Liver (tissue), 9 donors: ENCODE measurements around the gene TMEM163. TPM values are rescaled to one million over a fixed set of nuclear protein-coding genes. Genes with fewer than 3 reads are reported as not detected.

Experiments
- DNase-seq: peaks from one replicate; pipeline ENCODE4 v3.0.0-alpha.2; 2017; ENCODE audit warnings: low spot score
- H3K27ac ChIP-seq, 2 donors: one replicate each; pipeline ENCODE4 v1.7.0; 2013; ENCODE audit warnings: inconsistent platforms in 2 of 2, low read length in 2 of 2, control low read depth in 1 of 2, low read depth in 1 of 2, mild to moderate bottlenecking in 1 of 2
- H3K27me3 ChIP-seq, 4 donors: one replicate each; pipeline versions ENCODE4 v1.6.1 to v1.7.0; 2013; ENCODE audit warnings: low read length in 3 of 4, inconsistent platforms in 1 of 4, mild to moderate bottlenecking in 1 of 4, moderate library complexity in 1 of 4; ENCODE audit not compliant: control insufficient read depth in 4 of 4, insufficient read depth in 4 of 4
- H3K36me3 ChIP-seq, 4 donors: one replicate each; pipeline versions ENCODE4 v1.6.1 to v1.7.0; 2013; ENCODE audit warnings: low read length in 3 of 4, mild to moderate bottlenecking in 3 of 4, low read depth in 1 of 4, moderate library complexity in 1 of 4; ENCODE audit not compliant: control insufficient read depth in 4 of 4, insufficient read depth in 3 of 4
- H3K4me1 ChIP-seq, 4 donors: one replicate each; pipeline versions ENCODE4 v1.6.1 to v1.7.0; 2013; ENCODE audit warnings: low read length in 3 of 4, mild to moderate bottlenecking in 3 of 4, moderate library complexity in 1 of 4; ENCODE audit not compliant: control insufficient read depth in 4 of 4, insufficient read depth in 4 of 4
- H3K4me3 ChIP-seq, 3 donors: one replicate each; pipeline versions ENCODE4 v1.6.1 to v1.7.0; 2013; ENCODE audit warnings: low read length in 3 of 3, control low read depth in 1 of 3, low read depth in 1 of 3, mild to moderate bottlenecking in 1 of 3
- H3K9ac ChIP-seq, 2 donors: one replicate each; pipeline ENCODE4 v1.7.0; 2013; ENCODE audit warnings: low read length in 2 of 2, mild to moderate bottlenecking in 2 of 2, moderate library complexity in 2 of 2, control low read depth in 1 of 2, low read depth in 1 of 2
- H3K9me3 ChIP-seq, 4 donors: one replicate each; pipeline versions ENCODE4 v1.6.1 to v1.7.0; 2013; ENCODE audit warnings: low read length in 3 of 4; ENCODE audit not compliant: control insufficient read depth in 4 of 4
- EGR1 ChIP-seq, 2 donors: IDR thresholded peaks; 2 replicates each; pipeline ENCODE4 v1.6.1; 2016 to 2018; ENCODE audit warnings: antibody characterized with exemption in 2 of 2, low read depth in 2 of 2
- FOXA1 ChIP-seq: IDR thresholded peaks from 2 replicates; pipeline ENCODE4 v1.6.1; 2016; ENCODE audit warnings: antibody characterized with exemption
- FOXA2 ChIP-seq: IDR thresholded peaks from 2 replicates; pipeline ENCODE4 v1.6.1; 2016; ENCODE audit warnings: antibody characterized with exemption
- GABPA ChIP-seq, 2 donors: IDR thresholded peaks in 1 of 2; conservative IDR thresholded peaks in 1 of 2; 2 replicates each; pipeline ENCODE4 v1.6.1; 2016; ENCODE audit warnings: antibody characterized with exemption in 2 of 2, mild to moderate bottlenecking in 1 of 2, moderate library complexity in 1 of 2
- HNF4A ChIP-seq, 2 donors: conservative IDR thresholded peaks; 2 replicates each; pipeline ENCODE4 v1.6.1; 2016; ENCODE audit warnings: antibody characterized with exemption in 2 of 2, mild to moderate bottlenecking in 2 of 2
- HNF4G ChIP-seq: IDR thresholded peaks from 2 replicates; pipeline ENCODE4 v1.6.1; 2016; ENCODE audit warnings: antibody characterized with exemption
- JUND ChIP-seq, 2 donors: IDR thresholded peaks; 2 replicates each; pipeline ENCODE4 v1.6.1; 2016; ENCODE audit warnings: antibody characterized with exemption in 2 of 2
- NR2F2 ChIP-seq: IDR thresholded peaks from 2 replicates; pipeline ENCODE4 v1.6.1; 2016; ENCODE audit warnings: antibody characterized with exemption
- RAD21 ChIP-seq, 2 donors: IDR thresholded peaks; 2 replicates each; pipeline ENCODE4 v1.6.1; 2016; ENCODE audit warnings: antibody characterized with exemption in 2 of 2, mild to moderate bottlenecking in 2 of 2
- RXRA ChIP-seq, 2 donors: IDR thresholded peaks; 2 replicates each; pipeline ENCODE4 v1.6.1; 2017 to 2018; ENCODE audit warnings: antibody characterized with exemption in 2 of 2, mild to moderate bottlenecking in 1 of 2
- SP1 ChIP-seq: IDR thresholded peaks from 2 replicates; pipeline ENCODE4 v1.6.1; 2018; ENCODE audit warnings: antibody characterized with exemption, mild to moderate bottlenecking
- TAF1 ChIP-seq: conservative IDR thresholded peaks from 2 replicates; pipeline ENCODE4 v1.6.1; 2016; ENCODE audit warnings: antibody characterized with exemption, mild to moderate bottlenecking
- YY1 ChIP-seq: IDR thresholded peaks from 2 replicates; pipeline ENCODE4 v1.6.1; 2016; ENCODE audit warnings: antibody characterized with exemption, mild to moderate bottlenecking
- WGBS: extraction: QIAGEN DNeasy Blood & Tissue Kit; methylation state at CpG from one replicate; pipeline ENCODE4 v1.1.7; 2013; 5-methylcytosine and 5-hydroxymethylcytosine counted together
- polyA plus RNA-seq, 2 donors: library from polyadenylated mRNA; stranded (reverse) in 1 of 2; unstranded in 1 of 2; fragments of 200-250 nt in 1 of 2; fragments of >200 nt in 1 of 2; fragmentation: Nextera tagmentation in 1 of 2; extraction: Ambion mirVana in 1 of 2; gene quantifications; one replicate each; pipeline versions ENCODE4 v1.2.1 to v1.2.3, GENCODE V29; 2013 to 2015
- total RNA-seq, 2 donors: library from RNA; depleted of rRNA; stranded (reverse); fragments of >200 nt; gene quantifications; one replicate each; pipeline ENCODE4 v1.2.3, GENCODE V29; 2014
- TF ChIP-seq, protein P1 (sequence below): fragments of 150-350 bp; IDR thresholded peaks from 2 replicates; pipeline ENCODE4 v1.5.1; 2017; ENCODE audit warnings: improper control_type of control experiment, low read depth, low read length; ENCODE audit not compliant: missing input control
- TF ChIP-seq, protein P2 (sequence below): IDR thresholded peaks from 2 replicates; pipeline ENCODE4 v1.6.1; 2016; ENCODE audit warnings: antibody characterized with exemption, mild to moderate bottlenecking
- TF ChIP-seq, protein P3 (sequence below): IDR thresholded peaks from 2 replicates; pipeline ENCODE4 v1.6.1; 2016; ENCODE audit warnings: antibody characterized with exemption
- TF ChIP-seq, protein P4 (sequence below): IDR thresholded peaks from 2 replicates; pipeline ENCODE4 v1.6.1; 2016; ENCODE audit warnings: antibody characterized with exemption
- donor health status: healthy.
- donor health status: healthy.
- donor health status: healthy.
- donor health status: healthy.
- donor health status: healthy.

TMEM163 gene
- total and polyA plus RNA-seq, 4 donors, result 0.08 to 0.48 (median 0.25) TPM

DNA sequence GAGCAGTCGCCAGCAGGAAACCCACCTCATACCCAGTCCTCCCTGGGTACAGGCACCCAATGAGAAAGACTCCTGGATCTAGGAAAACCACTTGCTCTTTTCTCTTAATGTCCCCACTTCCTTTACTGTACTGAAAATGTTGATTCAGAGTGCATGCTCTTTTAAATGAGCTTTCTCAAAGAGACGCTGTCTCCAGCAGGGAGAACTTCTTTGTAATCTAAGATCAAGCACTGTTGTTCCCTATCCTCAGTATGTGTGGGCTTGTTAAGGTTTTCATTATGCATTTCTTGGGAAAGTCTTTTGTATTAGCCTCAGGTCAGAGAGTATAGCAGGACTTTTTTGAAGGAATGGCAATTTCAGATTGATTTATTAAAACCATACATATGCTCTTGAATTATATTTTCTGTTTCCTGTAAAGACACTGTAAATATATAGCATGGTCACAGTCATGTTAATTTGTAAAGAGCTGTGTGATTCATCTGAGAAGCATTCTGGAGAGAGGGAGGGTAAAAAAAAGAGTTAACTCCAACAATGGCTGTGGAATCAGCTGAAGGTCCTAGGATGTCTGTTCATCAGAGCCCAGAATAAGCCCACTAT lies 286.9 kb downstream of the TMEM163 start:
- Histone ChIP-seq H3K27ac (peak overlapping the region; percentile 86 to 88), H3K27me3 (no peaks in the 10 kb centered on the region), H3K4me3 (no peak overlapping the region), H3K36me3 (peaks cover 0 to 2% (median 1%) of the 10 kb centered on the region in 4 donors), H3K4me1 (peaks cover 6 to 35% (median 32%) of the 10 kb centered on the region in 4 donors), H3K9me3 (no peaks in the 10 kb centered on the region), H3K9ac (no peak overlapping the region)
- WGBS, result 91% methylated on average over 2 of the region's 2 CpGs
- DNase-seq, result no peak
- TF ChIP-seq EGR1 (IDR thresholded peaks at IDR 0.05; ENCODE audit: low read depth in 2 of 2), result no peak
- no peak for TF ChIP-seq NR2F2
- TF ChIP-seq, protein P1, sequence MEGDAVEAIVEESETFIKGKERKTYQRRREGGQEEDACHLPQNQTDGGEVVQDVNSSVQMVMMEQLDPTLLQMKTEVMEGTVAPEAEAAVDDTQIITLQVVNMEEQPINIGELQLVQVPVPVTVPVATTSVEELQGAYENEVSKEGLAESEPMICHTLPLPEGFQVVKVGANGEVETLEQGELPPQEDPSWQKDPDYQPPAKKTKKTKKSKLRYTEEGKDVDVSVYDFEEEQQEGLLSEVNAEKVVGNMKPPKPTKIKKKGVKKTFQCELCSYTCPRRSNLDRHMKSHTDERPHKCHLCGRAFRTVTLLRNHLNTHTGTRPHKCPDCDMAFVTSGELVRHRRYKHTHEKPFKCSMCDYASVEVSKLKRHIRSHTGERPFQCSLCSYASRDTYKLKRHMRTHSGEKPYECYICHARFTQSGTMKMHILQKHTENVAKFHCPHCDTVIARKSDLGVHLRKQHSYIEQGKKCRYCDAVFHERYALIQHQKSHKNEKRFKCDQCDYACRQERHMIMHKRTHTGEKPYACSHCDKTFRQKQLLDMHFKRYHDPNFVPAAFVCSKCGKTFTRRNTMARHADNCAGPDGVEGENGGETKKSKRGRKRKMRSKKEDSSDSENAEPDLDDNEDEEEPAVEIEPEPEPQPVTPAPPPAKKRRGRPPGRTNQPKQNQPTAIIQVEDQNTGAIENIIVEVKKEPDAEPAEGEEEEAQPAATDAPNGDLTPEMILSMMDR, result no peak
- TF ChIP-seq RXRA (IDR thresholded peaks at IDR 0.05), result no peak
- TF ChIP-seq, protein P2, sequence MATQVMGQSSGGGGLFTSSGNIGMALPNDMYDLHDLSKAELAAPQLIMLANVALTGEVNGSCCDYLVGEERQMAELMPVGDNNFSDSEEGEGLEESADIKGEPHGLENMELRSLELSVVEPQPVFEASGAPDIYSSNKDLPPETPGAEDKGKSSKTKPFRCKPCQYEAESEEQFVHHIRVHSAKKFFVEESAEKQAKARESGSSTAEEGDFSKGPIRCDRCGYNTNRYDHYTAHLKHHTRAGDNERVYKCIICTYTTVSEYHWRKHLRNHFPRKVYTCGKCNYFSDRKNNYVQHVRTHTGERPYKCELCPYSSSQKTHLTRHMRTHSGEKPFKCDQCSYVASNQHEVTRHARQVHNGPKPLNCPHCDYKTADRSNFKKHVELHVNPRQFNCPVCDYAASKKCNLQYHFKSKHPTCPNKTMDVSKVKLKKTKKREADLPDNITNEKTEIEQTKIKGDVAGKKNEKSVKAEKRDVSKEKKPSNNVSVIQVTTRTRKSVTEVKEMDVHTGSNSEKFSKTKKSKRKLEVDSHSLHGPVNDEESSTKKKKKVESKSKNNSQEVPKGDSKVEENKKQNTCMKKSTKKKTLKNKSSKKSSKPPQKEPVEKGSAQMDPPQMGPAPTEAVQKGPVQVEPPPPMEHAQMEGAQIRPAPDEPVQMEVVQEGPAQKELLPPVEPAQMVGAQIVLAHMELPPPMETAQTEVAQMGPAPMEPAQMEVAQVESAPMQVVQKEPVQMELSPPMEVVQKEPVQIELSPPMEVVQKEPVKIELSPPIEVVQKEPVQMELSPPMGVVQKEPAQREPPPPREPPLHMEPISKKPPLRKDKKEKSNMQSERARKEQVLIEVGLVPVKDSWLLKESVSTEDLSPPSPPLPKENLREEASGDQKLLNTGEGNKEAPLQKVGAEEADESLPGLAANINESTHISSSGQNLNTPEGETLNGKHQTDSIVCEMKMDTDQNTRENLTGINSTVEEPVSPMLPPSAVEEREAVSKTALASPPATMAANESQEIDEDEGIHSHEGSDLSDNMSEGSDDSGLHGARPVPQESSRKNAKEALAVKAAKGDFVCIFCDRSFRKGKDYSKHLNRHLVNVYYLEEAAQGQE, result no peak
- TF ChIP-seq YY1, result no peak
- TF ChIP-seq, protein P3, sequence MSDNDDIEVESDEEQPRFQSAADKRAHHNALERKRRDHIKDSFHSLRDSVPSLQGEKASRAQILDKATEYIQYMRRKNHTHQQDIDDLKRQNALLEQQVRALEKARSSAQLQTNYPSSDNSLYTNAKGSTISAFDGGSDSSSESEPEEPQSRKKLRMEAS, result no peak
- no peak for TF ChIP-seq RAD21 (IDR thresholded peaks at IDR 0.05)
- TF ChIP-seq HNF4G, result no peak
- no peak for TF ChIP-seq GABPA (IDR thresholded peaks at IDR 0.05 in 1 of 2, conservative IDR thresholded peaks at IDR 0.05 in 1 of 2)
- TF ChIP-seq, protein P4, sequence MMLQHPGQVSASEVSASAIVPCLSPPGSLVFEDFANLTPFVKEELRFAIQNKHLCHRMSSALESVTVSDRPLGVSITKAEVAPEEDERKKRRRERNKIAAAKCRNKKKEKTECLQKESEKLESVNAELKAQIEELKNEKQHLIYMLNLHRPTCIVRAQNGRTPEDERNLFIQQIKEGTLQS, result no peak
- TF ChIP-seq JUND (IDR thresholded peaks at IDR 0.05), result no peak
- no peak for TF ChIP-seq FOXA1
- TF ChIP-seq HNF4A (conservative IDR thresholded peaks at IDR 0.05), result no peak
- TF ChIP-seq FOXA2, result no peak
- no peak for TF ChIP-seq SP1

DNA sequence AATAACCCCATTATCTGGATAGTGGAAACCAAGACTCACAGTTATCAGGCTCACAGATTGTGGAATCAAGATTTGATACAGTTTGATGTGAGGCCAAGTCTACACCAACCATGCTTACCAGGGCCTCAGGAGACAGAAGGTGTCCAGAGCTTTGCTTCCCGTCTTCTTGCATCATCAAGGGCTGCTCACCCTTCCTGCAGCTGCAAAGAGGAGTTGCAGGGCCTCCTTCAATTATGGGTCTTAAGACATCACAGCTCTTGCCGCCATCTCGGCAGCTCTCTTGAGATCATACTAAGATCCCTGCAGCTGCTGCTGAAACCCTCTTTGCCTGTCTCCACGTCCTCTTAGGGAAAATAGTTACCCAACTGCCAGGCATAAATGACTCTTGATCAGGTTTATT lies 288.9 kb downstream of the TMEM163 start:
- Histone ChIP-seq H3K36me3 (peaks cover 0 to 2% (median under 1%) of the 10 kb centered on the region in 4 donors), H3K9ac (no peak overlapping the region), H3K27me3 (no peaks in the 10 kb centered on the region), H3K4me3 (no peak overlapping the region), H3K27ac (no peak overlapping the region), H3K4me1 (peaks cover 6 to 35% (median 32%) of the 10 kb centered on the region in 4 donors), H3K9me3 (no peaks in the 10 kb centered on the region)
- WGBS, result 91% methylated on average over 4 of the region's 4 CpGs
- no peak for DNase-seq
- no peak for TF ChIP-seq YY1
- no peak for TF ChIP-seq EGR1 (IDR thresholded peaks at IDR 0.05; ENCODE audit: low read depth in 2 of 2)
- no peak for TF ChIP-seq RAD21 (IDR thresholded peaks at IDR 0.05)
- no peak for TF ChIP-seq JUND (IDR thresholded peaks at IDR 0.05)
- TF ChIP-seq, protein P1, result no peak
- TF ChIP-seq, protein P4, result no peak
- no peak for TF ChIP-seq TAF1
- no peak for TF ChIP-seq GABPA (IDR thresholded peaks at IDR 0.05 in 1 of 2, conservative IDR thresholded peaks at IDR 0.05 in 1 of 2)
- TF ChIP-seq FOXA1, result no peak
- no peak for TF ChIP-seq FOXA2
- TF ChIP-seq HNF4A (conservative IDR thresholded peaks at IDR 0.05), result no peak
- TF ChIP-seq, protein P2, result no peak
- no peak for TF ChIP-seq RXRA (IDR thresholded peaks at IDR 0.05)
- no peak for TF ChIP-seq HNF4G
